Measurements from ENCODE around the gene FBXL13.

FBXL13 gene

GRCh38 chr7:103077318-103077717 is 2.7 kb upstream of the FBXL13 start:
- Histone ChIP-seq H3K9me3 (no peaks in the 10 kb centered on the region), H3K4me1 (ENCODE audit: control insufficient read depth in 1 of 2, insufficient read depth in 1 of 2, low read depth in 1 of 2, low read length in 1 of 2) (peaks cover 42 to 43% of the 10 kb centered on the region in 2 experiments), H3K27me3 (no peaks in the 10 kb centered on the region), H3K27ac (no peak overlapping the region), H3K4me3 (ENCODE audit: low read depth in 1 of 2, low read length in 1 of 2) (no peak overlapping the region), H3K36me3 (no peaks in the 10 kb centered on the region)
- TF ChIP-seq CTCF (IDR thresholded peaks at IDR 0.05): no peak

GRCh38 chr7:103076764-103077163 is 2.2 kb upstream of the FBXL13 start:
- no peak for TF ChIP-seq CTCF (IDR thresholded peaks at IDR 0.05)
- Histone ChIP-seq H3K27me3 (no peaks in the 10 kb centered on the region), H3K4me3 (ENCODE audit: low read depth in 1 of 2, low read length in 1 of 2) (no peak overlapping the region), H3K4me1 (ENCODE audit: control insufficient read depth in 1 of 2, insufficient read depth in 1 of 2, low read depth in 1 of 2, low read length in 1 of 2) (peaks cover 42 to 43% of the 10 kb centered on the region in 2 experiments), H3K9me3 (no peaks in the 10 kb centered on the region), H3K27ac (no peak overlapping the region), H3K36me3 (no peaks in the 10 kb centered on the region)

- Histone ChIP-seq H3K27ac (peak overlapping the region; percentile 82), H3K27me3 (no peaks in the 10 kb centered on the region), H3K4me1 (ENCODE audit: control insufficient read depth in 1 of 2, insufficient read depth in 1 of 2, low read depth in 1 of 2, low read length in 1 of 2) (peaks cover 42 to 43% of the 10 kb centered on the region in 2 experiments), H3K4me3 (ENCODE audit: low read depth in 1 of 2, low read length in 1 of 2) (peak overlapping the region; percentile 77 to 86), H3K36me3 (no peaks in the 10 kb centered on the region), H3K9me3 (no peaks in the 10 kb centered on the region)
- TF ChIP-seq CTCF (IDR thresholded peaks at IDR 0.05): no peak
Observed at GRCh38 chr7:103075337-103075918, 832 bp upstream of the FBXL13 start.

GRCh38 chr7:103073989-103074518 is 542 bp downstream of the FBXL13 start:
- no peaks in the 10 kb centered on the region for H3K9me3 ChIP-seq
- TF ChIP-seq CTCF (IDR thresholded peaks at IDR 0.05): no peak
- peak overlapping the region; percentile 82 for H3K27ac ChIP-seq
- no peaks in the 10 kb centered on the region for H3K27me3 ChIP-seq
- no peaks in the 10 kb centered on the region for H3K36me3 ChIP-seq
- H3K4me3 ChIP-seq (ENCODE audit: low read depth in 1 of 2, low read length in 1 of 2): peak overlapping the region; percentile 77 to 86
- H3K4me1 ChIP-seq (ENCODE audit: control insufficient read depth in 1 of 2, insufficient read depth in 1 of 2, low read depth in 1 of 2, low read length in 1 of 2): peaks cover 42 to 43% of the 10 kb centered on the region in 2 experiments

GRCh38 chr7:103071000-103071399 is 3.6 kb downstream of the FBXL13 start:
- H3K4me1 ChIP-seq (ENCODE audit: control insufficient read depth in 1 of 2, insufficient read depth in 1 of 2, low read depth in 1 of 2, low read length in 1 of 2): peaks cover 15 to 16% of the 10 kb centered on the region in 2 experiments
- H3K9me3 ChIP-seq: no peaks in the 10 kb centered on the region
- no peak for TF ChIP-seq CTCF (IDR thresholded peaks at IDR 0.05)

More at GRCh38 chr7:103071000-103071399, 3.6 kb downstream of the FBXL13 start:
- Histone ChIP-seq H3K27me3 (no peaks in the 10 kb centered on the region), H3K36me3 (no peaks in the 10 kb centered on the region), H3K4me3 (ENCODE audit: low read depth in 1 of 2, low read length in 1 of 2) (no peak overlapping the region), H3K27ac (no peak overlapping the region)
